Breast epithelium (tissue), 4 donors: ENCODE measurements around the gene ARHGAP45. TPM values are rescaled to one million over a fixed set of nuclear protein-coding genes. Genes with fewer than 3 reads are reported as not detected.
"Not testable (repeated sequence)": the region's sequence is repeated elsewhere in the genome, so short reads cannot be mapped to it uniquely, and the experiment has no call there.

Experiments
- DNase-seq, 2 donors: peaks; one replicate each; pipeline ENCODE4 v3.0.0-alpha.2; 2019; ENCODE audit warnings: low spot score in 2 of 2
- H3K27ac ChIP-seq, 2 donors: fragments of 200-600 bp; sonication (generic) in 1 of 2; one replicate each; pipeline ENCODE4 v1.5.1; 2016 to 2019; ENCODE audit warnings: mild to moderate bottlenecking in 1 of 2
- H3K27me3 ChIP-seq, 2 donors: fragments of 200-600 bp; sonication (generic) in 1 of 2; one replicate each; pipeline versions ENCODE4 v1.5.1 to v1.6.0; 2017 to 2019; ENCODE audit warnings: control low read depth in 1 of 2, mild to moderate bottlenecking in 1 of 2
- H3K36me3 ChIP-seq: fragments of 200-600 bp; one replicate; pipeline ENCODE4 v1.5.1; 2019
- H3K4me1 ChIP-seq, 2 donors: fragments of 200-600 bp; sonication (generic); one replicate each; pipeline ENCODE4 v1.5.1; 2016 to 2019; ENCODE audit warnings: control low read depth in 1 of 2
- H3K4me3 ChIP-seq, 3 donors: fragments of 200-600 bp; sonication (generic); 1 replicate in 2 of 3; 2 replicates in 1 of 3; pipeline ENCODE4 v1.5.1; 2016 to 2019; ENCODE audit warnings: mild to moderate bottlenecking in 3 of 3, moderate library complexity in 2 of 3
- H3K9me3 ChIP-seq, 2 donors: fragments of 200-600 bp; sonication (generic) in 1 of 2; one replicate each; pipeline ENCODE4 v1.5.1; 2016 to 2019; ENCODE audit warnings: control low read depth in 1 of 2
- CTCF ChIP-seq, 3 donors: fragments of 450-650 bp; IDR thresholded peaks; one replicate each; pipeline ENCODE4 v1.5.1; 2016 to 2017; ENCODE audit warnings: antibody characterized with exemption in 3 of 3, mild to moderate bottlenecking in 3 of 3, moderate library complexity in 3 of 3
- POLR2A ChIP-seq: fragments of 450-650 bp; IDR thresholded peaks from one replicate; pipeline ENCODE4 v1.6.1; 2016; ENCODE audit warnings: antibody characterized with exemption, mild to moderate bottlenecking, moderate library complexity
- POLR2AphosphoS5 ChIP-seq, 3 donors: sonication (generic); formaldehyde crosslinking; IDR thresholded peaks; one replicate each; pipeline ENCODE4 v1.6.1; 2017; ENCODE audit warnings: antibody characterized with exemption in 3 of 3
- intact Hi-C: fragments of 100-400 bp; cut with DNase I; formaldehyde crosslinking; loops from one replicate; pipeline ENCODE4 v1.15.1; 2023; ENCODE audit warnings: low total_unique reads
- total RNA-seq, 3 donors: library from RNA; depleted of rRNA; stranded (reverse); fragments of >200 nt; gene quantifications; one replicate each; pipeline ENCODE4 v1.1.0, GENCODE V29; 2016

ARHGAP45 gene
- total RNA-seq, 3 donors from 2014 or later = 18.7 to 43.2 (median 23.9) TPM

- Histone ChIP-seq H3K27me3 (no peaks in the 10 kb centered on the region), H3K9me3 (no peaks in the 10 kb centered on the region), H3K27ac (peak overlapping the region; percentile 96), H3K4me1 (peaks cover 16 to 46% of the 10 kb centered on the region in 2 donors), H3K36me3 (no peaks in the 10 kb centered on the region), H3K4me3 (peak overlapping the region; percentile 92 to 97 (median 93))
- no peak for TF ChIP-seq POLR2AphosphoS5 (IDR thresholded peaks at IDR 0.05)
- TF ChIP-seq POLR2A = no peak
- no peak for TF ChIP-seq CTCF (IDR thresholded peaks at IDR 0.05)
- intact Hi-C loops = loop anchor here (10.0 kb wide), 1 partner anchor 205 kb away; no protein-coding TSS in a partner anchor
- no peak for DNase-seq
Measured at GRCh38 chr19:1019980-1020867, 46.7 kb upstream of the ARHGAP45 start.

- DNase-seq = peak; percentile 97
- Histone ChIP-seq H3K9me3 (no peaks in the 10 kb centered on the region), H3K27me3 (no peaks in the 10 kb centered on the region), H3K36me3 (no peaks in the 10 kb centered on the region), H3K27ac (peak within 1 kb of the TSS; percentile 96), H3K4me1 (peaks cover 16 to 41% of the 10 kb centered on the region in 2 donors), H3K4me3 (peak within 1 kb of the TSS; percentile 92 to 97 (median 93))
- intact Hi-C loops = no loop called here
- TF ChIP-seq POLR2A = no peak
- peak in 1 of 3 donors; percentile 78 for TF ChIP-seq POLR2AphosphoS5 (IDR thresholded peaks at IDR 0.05)
Measured at GRCh38 chr19:1020868-1021425, 46.0 kb upstream of the ARHGAP45 start, which contains the start of gene TMEM259. Gene TMEM259 (minus strand): TSS chr19:1021123. CDS start chr19:1020996, 127 bp downstream.

- intact Hi-C loops, H3K9me3 ChIP-seq, DNase-seq, H3K27me3 ChIP-seq, H3K27ac ChIP-seq, H3K36me3 ChIP-seq, H3K4me3 ChIP-seq: not testable (repeated sequence)
- peaks cover 11 to 13% of the 10 kb centered on the region in 2 donors for H3K4me1 ChIP-seq
Measured at GRCh38 chr19:1023883-1024188, 43.1 kb upstream of the ARHGAP45 start.

- H3K27me3 ChIP-seq, H3K9me3 ChIP-seq, DNase-seq, H3K4me3 ChIP-seq, H3K36me3 ChIP-seq, H3K4me1 ChIP-seq: not testable (repeated sequence)
- peak overlapping the region in 1 of 2 donors; percentile 99 for H3K27ac ChIP-seq
- intact Hi-C loops = loop anchor here (5.0 kb wide), 1 partner anchor 77 kb away; the partner anchor contains the start of gene GPX4
Measured at GRCh38 chr19:1025080-1025479, 41.9 kb upstream of the ARHGAP45 start.

GRCh38 chr19:1025960-1026782 lies 40.8 kb upstream of the ARHGAP45 start, which contains the start of gene CNN2:
Gene CNN2 (plus strand): TSS chr19:1026608. CDS start chr19:1026662, 54 bp downstream.
- Histone ChIP-seq H3K9me3 (no peaks in the 10 kb centered on the region), H3K4me3 (peak within 1 kb of the TSS; percentile 93 to 100 (median 98)), H3K27ac (peak within 1 kb of the TSS; percentile 98 to 99), H3K36me3 (no peaks in the 10 kb centered on the region), H3K27me3 (no peaks in the 10 kb centered on the region), H3K4me1 (peaks cover 0 to 5% of the 10 kb centered on the region in 2 donors)
- intact Hi-C loops = loop anchor here (5.0 kb wide), 1 partner anchor 76 kb away; the partner anchor contains the start of gene GPX4
- peak; percentile 83 to 85 for DNase-seq
- TF ChIP-seq POLR2A (peak; percentile 57), POLR2AphosphoS5 (IDR thresholded peaks at IDR 0.05) (peak; percentile 64 to 86 (median 71)), CTCF (IDR thresholded peaks at IDR 0.05) (no peak)
